Astrocyte of the cerebellum (primary cell): ENCODE results near the gene ADCY4.

Experiments used
- DNase-seq: peaks from one replicate; pipeline ENCODE4 v3.0.0-alpha.2; 2011; ENCODE audit warnings: low read depth
- H3K4me3 ChIP-seq: 2 replicates; pipeline ENCODE4 v1.5.1; 2011; ENCODE audit warnings: mild to moderate bottlenecking, low read depth, low read length, moderate library complexity
- in situ Hi-C: cut with HindIII; loops from 2 replicates; pipeline ENCODE4 v1.10.0; 2017; ENCODE audit warnings: low sequenced_read_pairs
- TF ChIP-seq, protein P1 (sequence below): IDR thresholded peaks from 2 replicates; pipeline ENCODE4 v1.5.1; 2012; ENCODE audit warnings: low read length, low read depth, moderate library complexity, mild to moderate bottlenecking; ENCODE audit errors: missing control alignments

ADCY4 gene

DNA sequence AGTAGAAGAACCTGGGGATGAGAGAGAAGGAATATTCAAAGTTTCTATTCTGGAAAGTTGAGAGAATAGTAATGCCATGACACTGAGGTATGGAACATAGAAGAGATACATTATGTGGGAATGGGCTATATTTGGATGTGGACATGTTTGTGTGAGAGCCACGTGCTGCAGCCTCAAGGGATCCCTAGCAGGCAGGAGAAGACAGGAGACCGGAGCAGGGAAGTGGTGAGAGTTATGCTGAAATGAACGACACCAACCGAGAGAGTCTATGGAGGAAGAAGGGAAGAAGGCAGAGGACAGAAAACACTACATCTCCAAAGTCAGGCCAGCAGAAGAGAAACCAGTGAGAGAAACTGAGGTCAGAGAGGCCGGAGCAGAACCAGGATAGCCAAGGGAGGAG is 14.9 kb upstream of the ADCY4 start:
- TF ChIP-seq, protein P1, sequence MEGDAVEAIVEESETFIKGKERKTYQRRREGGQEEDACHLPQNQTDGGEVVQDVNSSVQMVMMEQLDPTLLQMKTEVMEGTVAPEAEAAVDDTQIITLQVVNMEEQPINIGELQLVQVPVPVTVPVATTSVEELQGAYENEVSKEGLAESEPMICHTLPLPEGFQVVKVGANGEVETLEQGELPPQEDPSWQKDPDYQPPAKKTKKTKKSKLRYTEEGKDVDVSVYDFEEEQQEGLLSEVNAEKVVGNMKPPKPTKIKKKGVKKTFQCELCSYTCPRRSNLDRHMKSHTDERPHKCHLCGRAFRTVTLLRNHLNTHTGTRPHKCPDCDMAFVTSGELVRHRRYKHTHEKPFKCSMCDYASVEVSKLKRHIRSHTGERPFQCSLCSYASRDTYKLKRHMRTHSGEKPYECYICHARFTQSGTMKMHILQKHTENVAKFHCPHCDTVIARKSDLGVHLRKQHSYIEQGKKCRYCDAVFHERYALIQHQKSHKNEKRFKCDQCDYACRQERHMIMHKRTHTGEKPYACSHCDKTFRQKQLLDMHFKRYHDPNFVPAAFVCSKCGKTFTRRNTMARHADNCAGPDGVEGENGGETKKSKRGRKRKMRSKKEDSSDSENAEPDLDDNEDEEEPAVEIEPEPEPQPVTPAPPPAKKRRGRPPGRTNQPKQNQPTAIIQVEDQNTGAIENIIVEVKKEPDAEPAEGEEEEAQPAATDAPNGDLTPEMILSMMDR = no peak
- no peak for DNase-seq
- in situ Hi-C loops = no loop called here
- H3K4me3 ChIP-seq = no peak overlapping the region

DNA sequence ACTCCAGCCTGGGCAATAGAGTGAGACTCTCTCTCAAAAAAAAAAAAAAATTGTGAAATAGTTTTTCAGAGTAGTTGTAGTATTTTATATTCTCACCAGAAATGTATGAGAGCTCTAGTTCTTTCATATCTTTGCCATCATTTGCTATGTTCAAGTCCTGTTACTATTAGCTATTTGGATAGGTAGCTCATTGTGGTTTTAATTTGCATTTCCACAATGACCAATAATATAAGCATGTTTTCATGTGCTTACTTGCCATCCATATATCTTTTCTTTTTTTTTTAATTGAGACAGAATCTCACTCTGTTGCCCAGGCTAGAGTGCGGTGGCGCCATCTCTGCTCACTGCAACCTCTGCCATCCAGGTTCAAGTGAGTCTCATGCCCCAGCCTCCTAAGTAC is 13.3 kb upstream of the ADCY4 start:
- no peak for DNase-seq
- H3K4me3 ChIP-seq = no peak overlapping the region
- in situ Hi-C loops = no loop called here
- TF ChIP-seq, protein P1 = no peak

DNA sequence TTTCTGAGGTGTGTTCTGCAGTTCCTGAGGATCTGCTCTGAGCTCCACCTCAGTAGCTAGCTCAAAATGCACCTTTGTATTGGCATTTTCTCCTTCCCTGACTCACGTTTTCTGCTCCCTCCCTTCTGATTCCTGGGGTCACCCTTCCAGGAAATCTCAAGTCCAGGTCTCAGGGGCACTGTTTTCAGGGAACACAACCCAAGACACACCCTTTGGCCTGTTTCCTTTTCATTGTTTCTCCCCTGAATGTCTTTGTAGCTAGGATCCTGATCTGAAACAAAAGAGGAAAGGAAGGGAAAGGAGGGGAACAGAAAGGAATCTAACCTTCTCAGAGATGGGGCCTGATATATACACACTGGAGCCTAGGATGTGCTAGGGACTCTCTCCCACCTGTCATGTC is 12.3 kb upstream of the ADCY4 start:
- DNase-seq = no peak
- no peak overlapping the region for H3K4me3 ChIP-seq
- TF ChIP-seq, protein P1 = no peak
- in situ Hi-C loops = no loop called here

DNA sequence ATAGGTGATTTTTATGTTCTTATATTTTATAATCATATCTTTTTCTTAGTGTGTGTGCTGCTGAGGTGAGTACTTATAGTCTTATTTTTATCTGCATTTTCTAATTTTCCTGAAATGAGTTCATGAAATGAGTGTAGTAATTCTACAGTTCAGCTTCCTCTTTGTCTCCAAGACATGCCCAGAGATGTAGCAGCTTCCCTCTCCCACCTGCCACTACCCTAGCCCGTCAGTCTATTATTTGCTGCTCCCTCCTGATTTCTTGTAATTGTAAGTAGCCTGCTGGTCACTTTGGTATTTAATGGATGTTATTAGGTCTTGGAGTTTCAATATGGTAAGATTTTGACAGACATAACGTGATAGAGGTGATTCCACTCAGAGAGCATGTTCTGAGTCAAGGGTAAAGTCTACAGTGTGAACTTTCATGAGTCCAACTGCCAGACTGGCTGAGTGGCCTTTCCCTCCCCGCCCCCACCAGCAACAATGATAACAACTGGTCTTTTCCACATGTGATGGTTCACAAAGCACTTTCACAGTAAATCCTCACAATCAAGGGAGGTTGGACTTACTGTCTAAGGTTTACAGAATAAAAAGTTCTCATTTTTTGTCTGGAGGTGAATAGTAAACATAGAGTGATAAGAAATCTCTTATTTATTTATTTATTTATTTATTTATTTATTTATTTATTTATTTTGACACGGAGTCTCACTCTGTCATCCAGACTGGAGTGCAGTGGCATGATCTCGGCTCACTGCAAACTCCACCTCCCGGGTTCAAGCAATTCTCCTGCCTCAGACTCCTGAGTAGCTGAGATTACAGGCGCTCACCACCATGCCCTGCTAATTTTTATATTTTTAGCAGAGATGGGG is 9.2 kb upstream of the ADCY4 start:
- DNase-seq = no peak
- H3K4me3 ChIP-seq = no peak overlapping the region
- in situ Hi-C loops = no loop called here
- TF ChIP-seq, protein P1 = no peak

DNA sequence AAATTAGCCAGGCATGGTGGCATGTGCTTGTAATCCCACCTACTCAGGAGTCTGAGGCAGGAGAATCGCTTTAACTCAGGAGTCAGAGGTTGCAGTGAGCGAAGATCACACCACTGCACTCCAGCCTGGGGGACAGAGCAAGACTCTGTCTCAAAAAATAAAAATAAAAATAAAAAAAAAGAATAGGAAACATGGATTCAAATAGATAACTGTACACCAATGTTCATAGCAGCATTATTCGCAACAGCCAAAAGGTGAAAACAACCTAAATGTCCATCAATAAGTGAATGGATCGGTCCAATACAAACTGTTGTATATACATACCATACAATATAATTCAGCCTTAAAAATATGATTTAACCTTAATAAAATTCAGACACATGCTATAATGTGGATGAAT is 8.0 kb upstream of the ADCY4 start:
- in situ Hi-C loops = no loop called here
- TF ChIP-seq, protein P1 = no peak
- H3K4me3 ChIP-seq = no peak overlapping the region
- no peak for DNase-seq

DNA sequence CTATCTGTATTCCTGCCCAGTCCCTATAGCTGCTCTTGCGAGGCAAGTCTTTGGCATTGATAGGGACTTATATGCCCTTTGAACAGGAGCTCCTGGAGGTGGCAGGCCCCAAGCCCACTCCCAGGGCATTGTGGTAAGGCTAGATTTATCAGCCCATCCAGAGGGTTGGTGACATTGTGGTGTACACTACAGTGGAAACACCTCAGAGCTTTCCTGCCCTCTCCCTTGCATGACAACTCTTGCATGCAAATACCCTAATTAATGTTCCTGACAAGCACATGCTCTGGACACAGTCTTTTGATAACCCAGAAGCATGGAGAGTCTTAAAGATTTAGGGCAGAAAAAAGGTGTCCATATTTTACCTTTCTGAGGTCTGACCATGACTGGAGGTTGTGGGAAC is 5.7 kb upstream of the ADCY4 start:
- TF ChIP-seq, protein P1 = no peak
- no peak for DNase-seq
- no peak overlapping the region for H3K4me3 ChIP-seq
- in situ Hi-C loops = no loop called here
